IgD-negative memory B cell (primary cell): ENCODE measurements around the gene CHTOP. TPM values are rescaled to one million over a fixed set of nuclear protein-coding genes. Genes with fewer than 3 reads are reported as not detected.
"Not testable (repeated sequence)": the region's sequence is repeated elsewhere in the genome, so short reads cannot be mapped to it uniquely, and the experiment has no call there.

Experiments
- H3K27ac Mint-ChIP-seq, 3 donors: one replicate each; pipeline ENCODE4 v1.8.0; 2020 to 2022; ENCODE audit warnings: mild to moderate bottlenecking in 3 of 3, mixed read lengths in 3 of 3, moderate library complexity in 1 of 3
- H3K27me3 Mint-ChIP-seq: one replicate; pipeline ENCODE4 v1.8.0; 2021; ENCODE audit warnings: mixed read lengths
- H3K36me3 Mint-ChIP-seq: one replicate; pipeline ENCODE4 v1.8.0; 2020; ENCODE audit warnings: mild to moderate bottlenecking, mixed read lengths
- H3K4me1 Mint-ChIP-seq, 3 donors: one replicate each; pipeline ENCODE4 v1.8.0; 2020 to 2022; ENCODE audit warnings: mixed read lengths in 3 of 3, mild to moderate bottlenecking in 1 of 3
- H3K4me3 Mint-ChIP-seq, 4 donors: one replicate each; pipeline ENCODE4 v1.8.0; 2020 to 2022; ENCODE audit warnings: mild to moderate bottlenecking in 4 of 4, mixed read lengths in 4 of 4, moderate library complexity in 3 of 4
- H3K9me3 Mint-ChIP-seq, 3 donors: one replicate each; pipeline ENCODE4 v1.8.0; 2020 to 2021; ENCODE audit warnings: mixed read lengths in 3 of 3, mild to moderate bottlenecking in 1 of 3
- polyA plus RNA-seq: library from polyadenylated mRNA; unstranded; fragments of 300-500 nt; fragmentation: Illumina TruSeq; gene quantifications from one replicate; pipeline ENCODE4 v1.2.3, GENCODE V29; 2021

Gene CHTOP
- polyA plus RNA-seq, 1 donor from 2014 or later, result 78.6 TPM

GRCh38 chr1:153671628-153672353, 37.9 kb downstream of the CHTOP start:
- not testable (repeated sequence) for H3K4me3 Mint-ChIP-seq, H3K27me3 Mint-ChIP-seq, H3K36me3 Mint-ChIP-seq, H3K9me3 Mint-ChIP-seq
- H3K27ac Mint-ChIP-seq, result peak overlapping the region in 1 of 3 donors; percentile 91
- H3K4me1 Mint-ChIP-seq, result peaks cover 0 to 18% (median 9%) of the 10 kb centered on the region in 3 donors

DNA sequence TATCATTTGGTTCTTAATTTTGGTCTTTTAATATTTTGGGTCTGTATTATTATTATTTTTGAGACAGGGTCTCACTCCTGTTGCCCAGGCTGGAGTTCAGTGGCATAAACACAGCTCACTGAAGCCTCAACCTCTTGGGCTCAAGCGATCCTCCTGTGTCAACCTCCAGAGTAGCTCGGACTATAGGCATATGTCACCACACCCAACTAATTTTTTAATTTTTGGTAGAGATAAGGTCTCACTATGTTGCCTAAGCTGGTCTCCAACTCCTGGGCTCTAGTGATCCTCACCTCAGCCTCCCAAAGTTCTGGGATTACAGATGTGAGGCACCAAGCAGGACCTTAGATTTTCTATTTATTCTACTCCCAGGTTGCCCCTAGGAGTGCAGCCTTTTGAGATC, 39.6 kb downstream of the CHTOP start:
- Mint-ChIP-seq H3K27ac (peak overlapping the region in 1 of 3 donors; percentile 37), H3K36me3 (no peaks in the 10 kb centered on the region), H3K9me3 (no peaks in the 10 kb centered on the region), H3K4me1 (peaks cover 10 to 22% (median 18%) of the 10 kb centered on the region in 3 donors), H3K4me3 (peak overlapping the region; percentile 10 to 72 (median 44)), H3K27me3 (peaks cover 10% of the 10 kb centered on the region)

- H3K36me3 Mint-ChIP-seq, result no peaks in the 10 kb centered on the region
- peaks cover 29% of the 10 kb centered on the region for H3K27me3 Mint-ChIP-seq
- H3K27ac Mint-ChIP-seq, result peak overlapping the region; percentile 18 to 58 (median 49)
- no peaks in the 10 kb centered on the region for H3K9me3 Mint-ChIP-seq
- H3K4me1 Mint-ChIP-seq, result peaks cover 12 to 14% (median 12%) of the 10 kb centered on the region in 3 donors
- peak overlapping the region; percentile 69 to 92 (median 90) for H3K4me3 Mint-ChIP-seq
Measured at GRCh38 chr1:153677718-153678518, 44.1 kb downstream of the CHTOP start.

- Mint-ChIP-seq H3K4me1 (peaks cover 12 to 13% (median 12%) of the 10 kb centered on the region in 3 donors), H3K9me3 (no peaks in the 10 kb centered on the region), H3K4me3 (peak within 1 kb of the TSS; percentile 69 to 96 (median 90)), H3K27ac (peak within 1 kb of the TSS; percentile 18 to 73 (median 49)), H3K27me3 (peaks cover 33% of the 10 kb centered on the region), H3K36me3 (no peaks in the 10 kb centered on the region)
Measured at GRCh38 chr1:153678519-153679336, 44.9 kb downstream of the CHTOP start, which contains the start of gene NPR1. TSS of gene NPR1 (plus strand) at chr1:153678688. CDS start at chr1:153679109, 421 bp downstream.

DNA sequence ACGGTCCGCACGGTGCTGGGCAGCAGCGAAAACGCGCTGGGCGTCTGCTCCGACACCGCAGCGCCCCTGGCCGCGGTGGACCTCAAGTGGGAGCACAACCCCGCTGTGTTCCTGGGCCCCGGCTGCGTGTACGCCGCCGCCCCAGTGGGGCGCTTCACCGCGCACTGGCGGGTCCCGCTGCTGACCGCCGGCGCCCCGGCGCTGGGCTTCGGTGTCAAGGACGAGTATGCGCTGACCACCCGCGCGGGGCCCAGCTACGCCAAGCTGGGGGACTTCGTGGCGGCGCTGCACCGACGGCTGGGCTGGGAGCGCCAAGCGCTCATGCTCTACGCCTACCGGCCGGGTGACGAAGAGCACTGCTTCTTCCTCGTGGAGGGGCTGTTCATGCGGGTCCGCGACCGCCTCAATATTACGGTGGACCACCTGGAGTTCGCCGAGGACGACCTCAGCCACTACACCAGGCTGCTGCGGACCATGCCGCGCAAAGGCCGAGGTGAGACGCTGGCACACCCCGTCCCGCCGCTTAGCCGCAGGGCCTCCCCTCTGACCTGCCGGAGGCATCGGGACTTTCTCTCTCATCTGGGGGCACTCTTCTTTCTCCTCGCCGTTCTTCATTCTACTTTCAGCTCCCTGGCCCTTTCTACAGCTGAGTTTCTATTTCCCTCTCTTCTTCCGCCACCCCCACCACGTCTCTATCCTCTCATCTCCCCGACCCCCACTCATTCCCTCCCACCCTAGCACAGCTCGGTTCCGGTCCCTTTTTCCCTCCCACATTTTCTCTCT, 45.7 kb downstream of the CHTOP start:
- peaks cover 12 to 13% (median 12%) of the 10 kb centered on the region in 3 donors for H3K4me1 Mint-ChIP-seq
- no peaks in the 10 kb centered on the region for H3K36me3 Mint-ChIP-seq
- peak overlapping the region in 1 of 3 donors; percentile 73 for H3K27ac Mint-ChIP-seq
- H3K9me3 Mint-ChIP-seq, result no peaks in the 10 kb centered on the region
- H3K4me3 Mint-ChIP-seq, result peak overlapping the region; percentile 68 to 96 (median 82)
- peaks cover 33% of the 10 kb centered on the region for H3K27me3 Mint-ChIP-seq

DNA sequence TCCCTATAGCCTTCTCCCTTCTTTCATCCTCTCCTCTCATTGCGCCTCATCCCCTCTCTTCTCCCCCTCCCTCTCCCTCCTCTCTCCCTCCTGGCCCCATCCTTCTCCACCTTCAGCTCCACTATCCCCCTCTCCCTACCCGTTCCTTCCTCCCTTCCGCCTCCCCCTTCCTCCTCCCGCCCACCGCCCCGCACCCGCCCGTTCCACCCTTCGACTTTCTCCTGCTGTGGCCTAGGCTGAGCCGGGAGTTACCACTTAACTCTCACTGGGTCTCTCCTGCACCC, 46.2 kb downstream of the CHTOP start:
- Mint-ChIP-seq H3K4me1 (peaks cover 12 to 13% (median 12%) of the 10 kb centered on the region in 3 donors), H3K36me3 (no peaks in the 10 kb centered on the region), H3K9me3 (no peaks in the 10 kb centered on the region), H3K27ac (peak overlapping the region in 1 of 3 donors; percentile 73), H3K4me3 (peak overlapping the region in 2 of 4 donors; percentile 54 to 96), H3K27me3 (peaks cover 33% of the 10 kb centered on the region)

DNA sequence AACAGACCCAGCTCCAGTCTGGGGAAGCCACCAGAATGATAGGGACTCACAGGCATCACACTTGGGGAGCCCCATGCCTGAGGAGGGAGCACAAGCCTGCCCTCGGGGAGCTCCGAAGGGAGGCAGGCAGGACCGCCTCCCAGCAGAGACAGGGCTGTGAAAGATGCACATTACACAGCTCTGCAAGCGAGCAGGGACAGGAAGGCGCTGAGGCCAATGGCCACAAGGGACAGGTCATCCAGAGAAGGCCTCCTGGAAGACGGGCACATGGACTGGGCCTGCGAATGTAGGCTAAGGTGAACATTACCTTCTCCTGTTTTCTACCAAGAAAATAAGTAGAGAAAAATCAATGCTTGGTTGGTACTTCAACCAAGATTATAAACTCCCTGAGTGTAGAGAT, 48.9 kb downstream of the CHTOP start:
- no peaks in the 10 kb centered on the region for H3K9me3 Mint-ChIP-seq

GRCh38 chr1:153683854-153684253, 50.0 kb downstream of the CHTOP start:
- Mint-ChIP-seq H3K27ac (no peak overlapping the region), H3K4me1 (peaks cover 0 to 9% (median 0%) of the 10 kb centered on the region in 3 donors), H3K4me3 (no peak overlapping the region), H3K27me3 (peaks cover 23% of the 10 kb centered on the region), H3K36me3 (no peaks in the 10 kb centered on the region), H3K9me3 (no peaks in the 10 kb centered on the region)

More for the DNA sequence above, 48.9 kb downstream of the CHTOP start:
- H3K4me3 Mint-ChIP-seq, result no peak overlapping the region
- H3K27me3 Mint-ChIP-seq, result peaks cover 32% of the 10 kb centered on the region
- H3K36me3 Mint-ChIP-seq, result no peaks in the 10 kb centered on the region
- H3K4me1 Mint-ChIP-seq, result peaks cover 8 to 11% (median 8%) of the 10 kb centered on the region in 3 donors
- H3K27ac Mint-ChIP-seq, result no peak overlapping the region

DNA sequence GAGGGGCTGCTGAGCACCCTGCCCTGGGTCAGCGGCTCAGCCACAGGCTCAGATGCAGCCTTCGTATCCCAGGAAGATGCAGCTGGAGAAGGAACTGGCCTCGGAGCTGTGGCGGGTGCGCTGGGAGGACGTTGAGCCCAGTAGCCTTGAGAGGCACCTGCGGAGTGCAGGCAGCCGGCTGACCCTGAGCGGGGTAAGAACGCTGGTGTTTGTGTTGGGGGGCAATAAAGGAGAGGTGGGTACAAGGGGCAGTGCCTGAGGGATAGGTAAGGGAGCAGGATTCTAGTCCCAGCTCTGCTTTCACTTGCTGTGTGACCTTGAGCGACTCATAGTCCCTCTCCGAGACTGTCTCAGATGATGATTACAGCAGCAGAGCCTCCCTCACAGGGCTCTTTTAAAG, 51.0 kb downstream of the CHTOP start:
- Mint-ChIP-seq H3K36me3 (no peaks in the 10 kb centered on the region), H3K27me3 (peaks cover 18% of the 10 kb centered on the region), H3K9me3 (no peaks in the 10 kb centered on the region), H3K4me1 (peaks cover 0 to 7% (median 0%) of the 10 kb centered on the region in 3 donors), H3K4me3 (no peak overlapping the region), H3K27ac (no peak overlapping the region)

DNA sequence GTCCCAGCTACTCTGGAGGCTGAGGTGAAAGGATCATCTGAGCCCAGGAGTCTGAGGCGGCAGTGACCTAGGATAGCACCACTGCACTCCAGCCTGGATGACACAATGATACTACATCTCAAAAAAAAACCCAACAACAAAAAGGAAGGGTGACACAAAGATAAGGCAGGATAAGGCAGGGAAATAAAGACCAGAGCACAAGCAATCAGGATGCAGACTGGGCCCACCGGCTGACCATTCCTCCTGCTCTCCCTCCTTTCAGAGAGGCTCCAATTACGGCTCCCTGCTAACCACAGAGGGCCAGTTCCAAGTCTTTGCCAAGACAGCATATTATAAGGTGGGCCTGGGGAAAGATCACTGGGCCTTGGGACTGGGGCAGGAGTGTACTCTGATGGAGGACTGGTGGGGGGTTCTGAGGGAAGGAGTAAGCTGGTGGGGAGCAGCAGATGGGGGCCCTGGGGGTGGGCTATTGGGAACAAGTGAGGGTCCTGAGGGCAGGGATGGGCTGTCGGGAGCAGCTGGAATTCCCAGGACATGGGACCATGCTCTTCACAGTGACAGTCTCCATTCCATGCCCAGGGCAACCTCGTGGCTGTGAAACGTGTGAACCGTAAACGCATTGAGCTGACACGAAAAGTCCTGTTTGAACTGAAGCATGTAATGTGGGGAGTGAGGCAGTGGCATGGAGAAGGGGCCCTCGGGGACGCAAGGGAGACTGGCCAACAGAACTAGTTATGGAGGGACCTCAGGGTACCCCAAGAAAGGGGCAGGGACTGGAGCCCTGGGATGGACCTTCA, 51.9 kb downstream of the CHTOP start:
- H3K4me1 Mint-ChIP-seq, result peaks cover 0 to 7% (median 0%) of the 10 kb centered on the region in 3 donors
- H3K9me3 Mint-ChIP-seq, result no peaks in the 10 kb centered on the region
- H3K4me3 Mint-ChIP-seq, result no peak overlapping the region
- H3K27me3 Mint-ChIP-seq, result peaks cover 17% of the 10 kb centered on the region
- H3K36me3 Mint-ChIP-seq, result no peaks in the 10 kb centered on the region
- H3K27ac Mint-ChIP-seq, result no peak overlapping the region

GRCh38 chr1:153687346-153688125, 53.7 kb downstream of the CHTOP start:
- Mint-ChIP-seq H3K36me3 (no peaks in the 10 kb centered on the region), H3K9me3 (no peaks in the 10 kb centered on the region), H3K27ac (no peak overlapping the region), H3K27me3 (peaks cover 6% of the 10 kb centered on the region), H3K4me1 (peaks cover 0 to 7% (median 0%) of the 10 kb centered on the region in 3 donors), H3K4me3 (no peak overlapping the region)

- peaks cover 5% of the 10 kb centered on the region for H3K27me3 Mint-ChIP-seq
- H3K4me3 Mint-ChIP-seq, result no peak overlapping the region
- no peaks in the 10 kb centered on the region for H3K9me3 Mint-ChIP-seq
- no peaks in the 10 kb centered on the region for H3K36me3 Mint-ChIP-seq
- H3K4me1 Mint-ChIP-seq, result peaks cover 0 to 7% (median 0%) of the 10 kb centered on the region in 3 donors
- no peak overlapping the region for H3K27ac Mint-ChIP-seq
Measured at GRCh38 chr1:153688276-153688675, 54.4 kb downstream of the CHTOP start.

GRCh38 chr1:153688736-153689328, 55.0 kb downstream of the CHTOP start:
- no peak overlapping the region for H3K27ac Mint-ChIP-seq

More at GRCh38 chr1:153688736-153689328, 55.0 kb downstream of the CHTOP start:
- Mint-ChIP-seq H3K27me3 (peaks cover 2% of the 10 kb centered on the region), H3K4me1 (peaks cover 0 to 7% (median 0%) of the 10 kb centered on the region in 3 donors), H3K36me3 (no peaks in the 10 kb centered on the region), H3K4me3 (no peak overlapping the region), H3K9me3 (no peaks in the 10 kb centered on the region)
